Spinal cord (tissue), 10 donors: ENCODE data around the gene SASH1. TPM values are rescaled to one million over a fixed set of nuclear protein-coding genes. Genes with fewer than 3 reads are reported as not detected.

ENCODE experiments used
- DNase-seq, 6 donors: peaks; one replicate each; pipeline versions ENCODE4 v3.0.0 to v3.0.0-alpha.2; 2013 to 2015; ENCODE audit warnings: low spot score in 6 of 6, low read depth in 4 of 6
- H3K27ac ChIP-seq: one replicate; pipeline ENCODE4 v1.5.1; 2013; ENCODE audit warnings: low read depth, low read length, control low read depth
- H3K27me3 ChIP-seq: one replicate; pipeline ENCODE4 v1.6.1; 2013; ENCODE audit warnings: low read length; ENCODE audit not compliant: control insufficient read depth, insufficient read depth
- H3K36me3 ChIP-seq: one replicate; pipeline ENCODE4 v1.6.1; 2013; ENCODE audit warnings: low read length; ENCODE audit not compliant: control insufficient read depth, insufficient read depth
- H3K4me1 ChIP-seq: one replicate; pipeline ENCODE4 v1.6.1; 2013; ENCODE audit warnings: low read length; ENCODE audit not compliant: control insufficient read depth, insufficient read depth
- H3K4me3 ChIP-seq: one replicate; pipeline ENCODE4 v1.5.1; 2013; ENCODE audit warnings: low read depth, low read length, control low read depth
- H3K9me3 ChIP-seq: one replicate; pipeline ENCODE4 v1.6.1; 2013; ENCODE audit warnings: low read length; ENCODE audit not compliant: control insufficient read depth, insufficient read depth
- WGBS: methylation state at CpG from one replicate; pipeline ENCODE4 v1.1.5; 2013; ENCODE audit warnings: missing lambda C conversion rate; ENCODE audit not compliant: insufficient coverage; 5-methylcytosine and 5-hydroxymethylcytosine counted together
- polyA plus RNA-seq, 2 donors: library from polyadenylated mRNA; unstranded; fragments of 120-200 nt; gene quantifications; one replicate each; pipeline ENCODE4 v1.2.1, GENCODE V29; 2013; ENCODE audit not compliant: insufficient read length in 2 of 2
- total RNA-seq, 2 donors: library from RNA; depleted of rRNA in 1 of 2; stranded (reverse); fragments of 120-200 nt in 1 of 2; fragments of >200 nt in 1 of 2; gene quantifications; one replicate each; pipeline versions ENCODE4 v1.2.3 to v1.2.4, GENCODE V29; 2013 to 2014
- donor health status: healthy.

The SASH1 gene
- total and polyA plus RNA-seq, 4 donors, result 51.0 to 77.3 (median 59.4) TPM

DNA sequence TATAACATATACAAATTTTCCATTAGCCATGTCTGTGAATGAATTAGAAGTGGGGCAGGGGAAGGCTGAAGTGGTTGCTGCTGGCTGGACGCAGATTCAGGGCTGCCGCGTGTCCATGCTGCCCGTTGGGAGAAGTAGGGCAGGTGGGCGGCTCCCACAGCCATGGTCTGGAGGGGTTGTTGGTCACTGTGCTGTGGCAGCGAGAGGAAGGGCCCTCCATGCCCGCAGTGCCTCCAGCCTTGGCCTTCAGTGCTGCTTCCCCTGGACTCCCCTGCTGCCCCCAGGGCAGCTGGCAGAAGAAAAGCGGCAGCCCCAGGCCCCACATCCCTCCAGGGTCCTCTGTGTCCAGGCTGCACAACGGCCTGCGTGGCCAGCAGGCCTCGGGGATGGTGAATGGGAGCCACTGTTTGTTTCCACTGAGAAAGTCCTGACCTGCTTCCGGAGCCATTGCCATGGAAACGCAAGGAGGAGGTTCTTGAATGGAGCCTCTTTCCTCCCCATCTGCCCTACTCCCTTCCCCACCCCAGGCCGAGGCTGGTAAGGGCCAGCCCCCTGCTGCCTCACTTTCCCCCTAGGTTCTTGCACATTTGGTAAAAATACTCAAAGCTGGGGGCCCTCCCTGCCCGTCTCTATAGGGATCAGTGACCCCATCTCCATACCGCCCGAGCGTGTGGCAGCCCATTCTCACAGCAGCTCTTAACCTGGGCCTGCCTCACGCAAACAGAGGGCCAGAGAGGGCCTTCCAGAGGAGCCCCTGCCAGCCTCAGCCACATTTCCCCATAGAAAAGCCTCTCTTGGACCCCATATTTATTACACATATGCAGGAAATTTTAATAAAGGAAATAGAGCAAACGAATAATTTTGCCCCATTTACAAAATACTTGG is 113.3 kb downstream of the SASH1 start:
- DNase-seq, result peak in 4 of 6 donors; percentile 53 to 89 (median 74)
- Histone ChIP-seq H3K27ac (peak overlapping the region; percentile 90), H3K4me1 (peaks cover 53% of the 10 kb centered on the region), H3K9me3 (no peaks in the 10 kb centered on the region), H3K36me3 (peaks cover 7% of the 10 kb centered on the region), H3K27me3 (no peaks in the 10 kb centered on the region), H3K4me3 (no peak overlapping the region)
- 35% methylated on average over 16 of the region's 20 CpGs for WGBS

DNA sequence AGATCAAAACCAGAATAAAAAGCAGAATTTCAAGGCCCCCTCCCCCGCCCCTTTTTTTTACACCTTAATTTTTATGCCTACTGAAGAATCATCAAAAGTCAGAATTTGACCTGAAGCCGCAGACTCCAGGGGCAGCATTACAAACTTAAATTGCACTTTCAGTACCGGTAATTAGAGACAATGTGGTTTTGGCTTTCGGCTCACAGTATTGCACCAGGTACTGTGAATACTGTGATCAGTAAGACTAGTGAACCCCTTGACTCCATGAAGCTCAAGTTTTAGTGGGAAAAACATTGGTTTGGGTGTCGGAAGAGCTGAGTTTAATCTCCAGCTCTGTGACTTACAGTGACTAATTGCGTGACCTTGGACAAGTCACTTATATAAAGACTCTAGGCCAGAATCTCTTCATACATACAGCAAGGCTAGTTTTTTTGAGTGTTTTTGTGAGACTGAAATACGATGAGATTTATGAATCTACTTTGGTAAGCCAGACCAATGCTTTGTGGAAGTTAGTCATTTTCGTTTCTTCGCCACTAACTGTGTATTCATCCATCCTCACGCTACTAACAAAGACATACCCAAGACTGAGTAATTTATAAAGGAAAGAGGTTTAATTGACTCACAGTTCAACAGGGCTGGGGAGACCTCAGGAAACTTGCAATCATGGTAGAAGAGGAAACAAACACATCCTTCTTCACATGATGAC is 114.7 kb downstream of the SASH1 start:
- Histone ChIP-seq H3K4me3 (no peak overlapping the region), H3K27me3 (no peaks in the 10 kb centered on the region), H3K27ac (no peak overlapping the region), H3K4me1 (peaks cover 46% of the 10 kb centered on the region), H3K9me3 (no peaks in the 10 kb centered on the region), H3K36me3 (peaks cover 7% of the 10 kb centered on the region)
- no peak for DNase-seq
- WGBS, result 91% methylated on average over 4 of the region's 10 CpGs

DNA sequence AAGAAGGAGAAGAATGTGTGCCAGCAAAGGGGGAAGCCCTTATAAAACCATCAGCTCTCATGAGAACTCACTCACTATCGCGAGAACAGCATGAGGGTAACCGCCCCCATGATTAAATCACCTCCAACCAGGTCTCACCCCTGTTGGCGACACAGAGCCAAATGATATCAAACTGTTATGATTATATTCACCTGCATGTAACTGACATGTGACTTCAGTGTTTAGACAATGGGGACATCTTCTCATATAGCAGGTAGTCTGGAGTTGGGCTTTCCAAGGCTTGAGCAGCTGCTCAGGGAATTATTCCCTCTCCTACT is 115.2 kb downstream of the SASH1 start:
- H3K4me3 ChIP-seq, result no peak overlapping the region
- DNase-seq, result no peak
- no peaks in the 10 kb centered on the region for H3K27me3 ChIP-seq
- H3K27ac ChIP-seq, result no peak overlapping the region
- peaks cover 7% of the 10 kb centered on the region for H3K36me3 ChIP-seq
- H3K9me3 ChIP-seq, result no peaks in the 10 kb centered on the region
- peaks cover 44% of the 10 kb centered on the region for H3K4me1 ChIP-seq
- WGBS, result no CpG with 5 or more reads among the region's 4 CpGs

DNA sequence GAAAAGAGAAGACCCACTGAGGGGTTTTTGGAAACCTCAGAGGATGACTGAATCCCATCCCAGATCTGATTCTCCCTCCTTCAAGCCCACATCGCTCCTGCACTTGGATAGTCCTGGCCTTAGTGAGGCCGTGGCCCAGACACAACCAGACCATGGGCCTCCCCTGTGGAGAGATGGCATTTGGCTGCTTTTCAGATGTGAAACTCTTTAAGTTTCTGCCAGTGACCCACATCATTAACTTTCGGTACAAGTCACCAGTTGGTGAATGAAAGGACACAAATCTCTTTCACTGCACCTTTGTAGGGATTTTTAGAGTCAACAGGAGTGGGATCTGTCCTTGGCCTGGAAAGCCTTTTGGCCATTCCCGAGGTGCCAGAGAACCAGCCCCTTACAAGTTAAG is 116.6 kb downstream of the SASH1 start:
- H3K4me1 ChIP-seq, result peaks cover 37% of the 10 kb centered on the region
- H3K36me3 ChIP-seq, result peaks cover 4% of the 10 kb centered on the region
- no CpG with 5 or more reads among the region's 4 CpGs for WGBS
- H3K27me3 ChIP-seq, result no peaks in the 10 kb centered on the region
- H3K9me3 ChIP-seq, result no peaks in the 10 kb centered on the region
- DNase-seq, result peak in 1 of 6 donors; percentile 66
- peak overlapping the region; percentile 1 for H3K27ac ChIP-seq
- no peak overlapping the region for H3K4me3 ChIP-seq

DNA sequence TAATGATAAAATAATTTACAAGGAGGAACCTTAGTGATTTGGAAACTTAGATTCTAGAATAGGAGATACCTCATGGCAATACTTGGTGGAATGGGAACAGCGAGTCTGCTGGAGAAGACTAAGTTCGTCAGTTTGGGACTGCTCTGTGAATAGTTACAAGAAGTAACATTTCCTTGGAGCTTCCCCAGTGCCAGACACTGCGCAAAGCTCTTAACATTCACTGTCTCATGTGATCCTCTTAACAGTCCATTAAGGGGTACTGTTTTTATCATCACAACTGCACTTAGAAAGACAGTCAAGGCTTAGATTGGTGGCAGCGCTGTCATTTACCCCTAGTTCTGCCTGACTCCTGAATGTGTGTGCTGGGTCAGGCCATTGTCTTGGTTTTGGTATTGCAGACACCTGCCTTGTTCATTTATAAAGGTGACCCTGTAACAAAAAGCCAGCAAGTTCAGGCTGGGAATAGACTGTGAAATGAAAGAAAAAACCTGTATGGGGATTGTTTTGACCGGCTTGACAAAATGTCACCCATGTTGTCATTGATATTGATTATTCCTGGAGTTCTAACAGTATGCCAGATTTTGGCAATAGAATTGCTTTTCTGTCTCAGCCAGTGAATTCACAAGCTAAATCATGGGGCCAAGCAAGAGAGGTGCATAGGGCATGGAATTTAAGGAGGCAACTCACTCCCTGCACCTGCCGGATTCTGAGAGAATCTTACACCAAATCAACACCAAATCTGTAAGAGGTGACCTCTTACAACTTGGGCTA is 118.4 kb downstream of the SASH1 start:
- Histone ChIP-seq H3K27me3 (no peaks in the 10 kb centered on the region), H3K36me3 (no peaks in the 10 kb centered on the region), H3K27ac (peak overlapping the region; percentile 27), H3K4me3 (no peak overlapping the region), H3K9me3 (no peaks in the 10 kb centered on the region), H3K4me1 (peaks cover 24% of the 10 kb centered on the region)
- 69% methylated on average over 5 of the region's 6 CpGs for WGBS
- DNase-seq, result no peak

DNA sequence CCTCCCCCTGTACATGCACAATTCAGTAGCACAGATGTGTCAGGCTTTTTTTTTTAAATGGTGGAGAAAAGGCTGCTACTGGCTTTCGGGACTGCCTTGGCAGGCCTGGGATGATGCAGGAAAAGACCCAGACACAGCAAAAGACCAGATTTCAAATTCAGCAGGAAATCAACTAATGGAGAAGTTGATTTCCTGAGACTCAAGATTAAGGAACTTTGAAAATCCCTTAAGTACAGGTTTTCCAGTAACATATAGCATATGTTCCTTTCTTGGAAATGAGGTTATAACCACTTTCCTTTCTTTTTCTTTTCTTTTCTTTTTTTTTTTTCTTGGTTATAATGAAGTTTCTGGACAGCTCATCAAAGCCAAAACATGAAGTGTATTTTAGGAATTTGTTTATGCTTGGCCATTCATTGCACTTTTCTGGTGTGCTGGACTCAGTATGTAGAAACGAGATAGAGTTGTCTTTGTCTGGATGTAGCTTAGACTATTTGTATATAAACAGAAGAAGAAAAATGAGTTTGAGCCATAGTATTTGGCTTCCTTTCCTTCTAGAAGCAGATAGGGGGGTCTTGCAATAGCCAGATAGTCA is 119.4 kb downstream of the SASH1 start:
- Histone ChIP-seq H3K4me1 (peaks cover 24% of the 10 kb centered on the region), H3K27me3 (no peaks in the 10 kb centered on the region), H3K4me3 (no peak overlapping the region), H3K9me3 (no peaks in the 10 kb centered on the region), H3K36me3 (no peaks in the 10 kb centered on the region), H3K27ac (peak overlapping the region; percentile 70)
- DNase-seq, result no peak
- WGBS, result 67% methylated on average over 1 of the region's 2 CpGs

DNA sequence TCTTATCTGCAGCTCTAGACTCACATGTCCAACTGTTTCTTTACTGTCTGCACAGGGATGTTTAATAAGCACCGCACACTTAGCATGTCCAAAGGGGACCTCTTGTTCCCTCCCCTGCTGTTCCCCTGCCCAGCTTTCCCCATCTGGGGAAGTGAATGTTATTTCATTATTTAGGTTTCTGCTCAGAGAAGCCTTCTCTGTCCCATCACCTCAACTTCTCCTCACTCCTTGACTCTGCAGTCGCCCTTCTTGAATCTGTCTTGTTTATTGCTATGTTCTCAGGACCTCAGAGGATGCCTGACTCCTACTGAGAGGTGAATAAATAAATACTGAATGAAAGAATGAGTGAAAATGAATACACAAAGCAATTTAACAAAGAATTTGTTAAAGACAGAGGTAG is 121.0 kb downstream of the SASH1 start:
- no peak for DNase-seq
- H3K9me3 ChIP-seq, result no peaks in the 10 kb centered on the region
- no CpG with 5 or more reads among the region's 2 CpGs for WGBS
- no peak overlapping the region for H3K4me3 ChIP-seq
- H3K27ac ChIP-seq, result peak overlapping the region; percentile 19
- no peaks in the 10 kb centered on the region for H3K36me3 ChIP-seq
- no peaks in the 10 kb centered on the region for H3K27me3 ChIP-seq
- H3K4me1 ChIP-seq, result peaks cover 24% of the 10 kb centered on the region

DNA sequence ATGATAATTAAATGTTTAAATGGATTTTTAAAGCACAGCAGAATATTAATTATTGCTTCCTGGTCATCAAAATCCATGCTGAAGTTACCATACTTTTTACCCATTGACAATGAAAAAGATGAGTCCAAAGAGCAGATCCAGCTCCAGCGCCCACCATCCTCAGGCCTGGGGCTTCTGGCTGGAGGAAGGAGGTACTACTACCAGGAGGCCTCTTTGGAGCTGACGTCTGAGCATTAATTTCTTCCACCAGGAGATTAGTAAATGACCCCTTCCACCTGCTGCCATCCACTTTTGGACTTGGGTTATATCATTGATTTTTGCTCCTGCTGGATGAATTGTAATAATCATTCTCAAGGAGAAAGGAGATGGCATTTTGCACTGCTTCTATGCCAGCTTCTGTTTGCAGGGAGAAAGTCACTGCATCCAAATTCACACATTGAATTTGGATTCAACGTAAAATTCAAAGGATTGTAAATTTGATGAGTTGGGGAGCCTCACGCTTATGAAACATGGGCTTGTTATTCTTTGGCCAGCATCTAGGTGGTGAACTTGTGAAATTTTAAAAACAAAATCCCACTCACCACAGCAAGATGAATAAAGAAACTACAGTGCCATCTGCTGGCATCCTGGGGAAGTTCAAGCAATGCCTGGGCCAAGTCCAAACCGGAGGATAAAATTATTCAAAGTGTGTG is 121.8 kb downstream of the SASH1 start:
- H3K36me3 ChIP-seq, result no peaks in the 10 kb centered on the region
- H3K27me3 ChIP-seq, result no peaks in the 10 kb centered on the region
- H3K4me1 ChIP-seq, result peaks cover 20% of the 10 kb centered on the region
- H3K4me3 ChIP-seq, result no peak overlapping the region
- H3K9me3 ChIP-seq, result no peaks in the 10 kb centered on the region
- WGBS, result 0% methylated on average over 1 of the region's 5 CpGs
- peak in 5 of 6 donors; percentile 70 to 95 (median 72) for DNase-seq
- no peak overlapping the region for H3K27ac ChIP-seq

DNA sequence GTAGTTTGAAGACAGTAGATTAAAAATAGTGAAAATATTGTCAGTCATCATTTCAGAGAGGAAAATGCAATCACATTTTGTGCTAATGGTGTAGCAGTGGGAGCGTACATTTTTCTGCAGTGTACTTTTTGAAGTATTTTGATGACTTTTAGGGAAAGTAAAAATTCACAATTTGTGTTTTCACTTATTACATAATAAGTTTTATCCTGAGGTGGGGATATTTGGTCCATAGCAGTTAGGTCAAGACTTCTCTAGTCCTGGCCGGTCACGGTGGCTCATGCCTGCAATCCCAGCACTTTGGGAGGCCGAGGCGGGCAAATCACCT is 122.3 kb downstream of the SASH1 start:
- no peak overlapping the region for H3K4me3 ChIP-seq
- H3K4me1 ChIP-seq, result peaks cover 21% of the 10 kb centered on the region
- 83% methylated on average over 4 of the region's 5 CpGs for WGBS
- no peak overlapping the region for H3K27ac ChIP-seq
- H3K27me3 ChIP-seq, result no peaks in the 10 kb centered on the region
- no peak for DNase-seq
- H3K9me3 ChIP-seq, result no peaks in the 10 kb centered on the region
- no peaks in the 10 kb centered on the region for H3K36me3 ChIP-seq
